ENCODE data around the gene ANGPTL2. TPM values are rescaled to one million over a fixed set of nuclear protein-coding genes. Genes with fewer than 3 reads are reported as not detected.

ANGPTL2 gene
- total RNA-seq, 1 donor from 2014 or later: 39.7 TPM

DNA sequence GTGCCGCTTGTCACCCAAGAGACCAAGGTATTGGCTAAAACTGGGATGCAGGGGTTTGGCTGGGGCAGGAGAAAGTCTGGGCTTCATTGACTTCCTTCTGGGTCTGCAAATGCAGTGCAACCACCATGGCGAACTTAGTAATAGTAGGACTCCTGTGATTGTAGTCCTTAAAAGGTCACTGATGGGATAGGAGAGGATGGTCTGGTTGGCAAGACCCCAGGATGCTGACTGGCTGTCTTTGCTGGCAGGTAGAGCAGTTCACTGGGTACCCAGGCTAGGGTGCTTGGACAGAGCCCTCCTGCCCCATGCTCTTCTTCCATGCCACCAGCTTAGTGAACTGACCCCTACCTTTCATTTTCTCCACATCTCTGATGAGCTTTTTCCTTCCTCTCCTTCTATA, 37.2 kb downstream of the ANGPTL2 start:
- Mint-ChIP-seq H3K27me3 (ENCODE audit: low read depth) (no peaks in the 10 kb centered on the region), H3K27ac (ENCODE audit: unreplicated experiment) (no peak overlapping the region), H3K9me3 (ENCODE audit: low read depth) (no peaks in the 10 kb centered on the region), H3K36me3 (ENCODE audit: low read depth) (peaks cover 13% of the 10 kb centered on the region), H3K4me1 (ENCODE audit: low read depth) (no peaks in the 10 kb centered on the region), H3K4me3 (ENCODE audit: unreplicated experiment) (no peak overlapping the region)
- TF ChIP-seq, protein P1, sequence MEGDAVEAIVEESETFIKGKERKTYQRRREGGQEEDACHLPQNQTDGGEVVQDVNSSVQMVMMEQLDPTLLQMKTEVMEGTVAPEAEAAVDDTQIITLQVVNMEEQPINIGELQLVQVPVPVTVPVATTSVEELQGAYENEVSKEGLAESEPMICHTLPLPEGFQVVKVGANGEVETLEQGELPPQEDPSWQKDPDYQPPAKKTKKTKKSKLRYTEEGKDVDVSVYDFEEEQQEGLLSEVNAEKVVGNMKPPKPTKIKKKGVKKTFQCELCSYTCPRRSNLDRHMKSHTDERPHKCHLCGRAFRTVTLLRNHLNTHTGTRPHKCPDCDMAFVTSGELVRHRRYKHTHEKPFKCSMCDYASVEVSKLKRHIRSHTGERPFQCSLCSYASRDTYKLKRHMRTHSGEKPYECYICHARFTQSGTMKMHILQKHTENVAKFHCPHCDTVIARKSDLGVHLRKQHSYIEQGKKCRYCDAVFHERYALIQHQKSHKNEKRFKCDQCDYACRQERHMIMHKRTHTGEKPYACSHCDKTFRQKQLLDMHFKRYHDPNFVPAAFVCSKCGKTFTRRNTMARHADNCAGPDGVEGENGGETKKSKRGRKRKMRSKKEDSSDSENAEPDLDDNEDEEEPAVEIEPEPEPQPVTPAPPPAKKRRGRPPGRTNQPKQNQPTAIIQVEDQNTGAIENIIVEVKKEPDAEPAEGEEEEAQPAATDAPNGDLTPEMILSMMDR (IDR thresholded peaks at IDR 0.05): no peak
- DNase-seq (ENCODE audit: low spot score): no peak

GRCh38 chr9:127084076-127085039, 38.1 kb downstream of the ANGPTL2 start:
- no peaks in the 10 kb centered on the region for H3K27me3 Mint-ChIP-seq (ENCODE audit: low read depth)
- no peak overlapping the region for H3K27ac Mint-ChIP-seq (ENCODE audit: unreplicated experiment)
- no peaks in the 10 kb centered on the region for H3K4me1 Mint-ChIP-seq (ENCODE audit: low read depth)
- no peak overlapping the region for H3K4me3 Mint-ChIP-seq (ENCODE audit: unreplicated experiment)
- TF ChIP-seq, protein P1 (IDR thresholded peaks at IDR 0.05): no peak
- no peak for DNase-seq (ENCODE audit: low spot score)
- H3K36me3 Mint-ChIP-seq (ENCODE audit: low read depth): peaks cover 14% of the 10 kb centered on the region
- peaks cover 2% of the 10 kb centered on the region for H3K9me3 Mint-ChIP-seq (ENCODE audit: low read depth)

DNA sequence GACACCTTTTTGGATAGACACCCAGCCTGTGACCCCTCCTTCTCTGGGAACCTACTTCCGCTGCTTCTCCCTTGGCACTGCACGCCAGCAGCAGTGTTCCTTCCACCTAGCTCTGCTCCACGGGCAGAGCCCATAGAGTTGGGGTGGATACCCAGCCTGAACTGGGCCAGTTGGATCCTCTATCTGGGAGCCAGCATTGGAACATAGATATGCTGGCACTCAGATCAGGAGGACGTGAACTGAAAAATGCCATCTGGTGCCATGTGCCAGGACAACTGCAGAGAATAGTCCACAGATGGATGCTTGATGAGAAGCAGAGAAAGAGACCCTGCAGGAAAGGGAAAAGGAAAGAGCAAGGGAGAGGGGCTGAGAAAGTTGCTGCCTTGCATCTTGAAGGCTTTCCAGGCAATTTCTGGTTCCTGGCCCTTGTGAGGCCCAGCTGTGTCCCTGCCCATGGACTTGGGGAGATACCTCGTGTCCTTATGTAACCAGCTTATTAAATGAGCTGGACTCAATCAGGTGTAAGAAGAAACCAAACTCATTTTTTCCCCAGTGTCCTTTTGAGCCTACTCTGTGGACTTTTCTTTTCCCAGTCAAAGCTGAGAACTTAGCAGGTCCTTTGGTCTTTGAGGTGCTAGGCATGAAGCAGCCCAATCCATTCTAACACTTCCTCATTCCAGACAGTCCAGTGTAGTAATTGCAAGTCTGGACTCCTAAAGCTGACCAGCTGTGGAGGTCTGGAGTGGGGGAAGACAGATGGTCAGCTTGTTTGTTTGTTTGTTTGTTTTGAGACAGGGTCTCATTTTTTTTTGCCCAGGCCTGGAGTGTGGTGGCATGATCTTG, 39.1 kb downstream of the ANGPTL2 start:
- Mint-ChIP-seq H3K27me3 (ENCODE audit: low read depth) (no peaks in the 10 kb centered on the region), H3K27ac (ENCODE audit: unreplicated experiment) (no peak overlapping the region), H3K9me3 (ENCODE audit: low read depth) (peaks cover 4% of the 10 kb centered on the region), H3K4me1 (ENCODE audit: low read depth) (no peaks in the 10 kb centered on the region), H3K4me3 (ENCODE audit: unreplicated experiment) (no peak overlapping the region), H3K36me3 (ENCODE audit: low read depth) (peaks cover 13% of the 10 kb centered on the region)
- no peak for DNase-seq (ENCODE audit: low spot score)
- TF ChIP-seq, protein P1 (IDR thresholded peaks at IDR 0.05): no peak

GRCh38 chr9:127081250-127082185, 40.9 kb downstream of the ANGPTL2 start:
- Mint-ChIP-seq H3K9me3 (ENCODE audit: low read depth) (peaks cover 4% of the 10 kb centered on the region), H3K27me3 (ENCODE audit: low read depth) (no peaks in the 10 kb centered on the region)
- no peak for DNase-seq (ENCODE audit: low spot score)

More at GRCh38 chr9:127081250-127082185, 40.9 kb downstream of the ANGPTL2 start:
- Mint-ChIP-seq H3K36me3 (ENCODE audit: low read depth) (peaks cover 4% of the 10 kb centered on the region), H3K4me3 (ENCODE audit: unreplicated experiment) (no peak overlapping the region), H3K27ac (ENCODE audit: unreplicated experiment) (no peak overlapping the region), H3K4me1 (ENCODE audit: low read depth) (peaks cover 6% of the 10 kb centered on the region)
- TF ChIP-seq, protein P1 (IDR thresholded peaks at IDR 0.05): no peak

Data from chondrocyte (in vitro differentiated cells).